ENCODE measurements around the gene STK33.

DNA sequence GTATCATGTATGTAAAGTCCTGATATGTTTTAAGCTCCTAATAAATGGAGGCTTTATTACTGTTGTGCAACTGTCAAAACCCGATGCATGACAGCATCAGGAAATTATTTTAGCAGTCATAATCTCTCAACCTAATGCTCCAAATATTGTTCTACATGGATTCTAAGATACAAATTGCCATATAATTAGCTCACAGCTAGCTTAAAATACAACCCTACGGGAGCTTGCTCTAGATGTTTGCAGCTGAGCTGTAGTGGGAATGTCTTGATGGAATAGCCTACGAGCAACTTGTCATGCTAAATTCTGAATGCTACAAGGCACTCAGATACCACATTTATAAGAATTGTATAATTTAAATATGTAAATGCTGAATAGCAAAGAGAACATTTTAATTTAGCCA lies 109.8 kb downstream of the STK33 start:
- TF ChIP-seq POLR2AphosphoS5 (IDR thresholded peaks at IDR 0.05; ENCODE audit: low read depth, low read length) (no peak), POLR2A (IDR thresholded peaks at IDR 0.05; ENCODE audit: low read depth, low read length) (no peak), TAF1 (IDR thresholded peaks at IDR 0.05; ENCODE audit: low read depth, low read length) (no peak), SPI1 (IDR thresholded peaks at IDR 0.05; ENCODE audit: low read depth, low read length) (no peak), PAX5 (IDR thresholded peaks at IDR 0.05; ENCODE audit: insufficient read depth, low read length, severe bottlenecking) (no peak), POU2F2 (IDR thresholded peaks at IDR 0.05; ENCODE audit: low read depth, low read length) (no peak)

Data from GM12891 (cell line).